ENCODE measurements around the gene SUSD6.
A peak's percentile ranks its signal among the peaks of the same experiment; 100 is the strongest.

Gene SUSD6

DNA sequence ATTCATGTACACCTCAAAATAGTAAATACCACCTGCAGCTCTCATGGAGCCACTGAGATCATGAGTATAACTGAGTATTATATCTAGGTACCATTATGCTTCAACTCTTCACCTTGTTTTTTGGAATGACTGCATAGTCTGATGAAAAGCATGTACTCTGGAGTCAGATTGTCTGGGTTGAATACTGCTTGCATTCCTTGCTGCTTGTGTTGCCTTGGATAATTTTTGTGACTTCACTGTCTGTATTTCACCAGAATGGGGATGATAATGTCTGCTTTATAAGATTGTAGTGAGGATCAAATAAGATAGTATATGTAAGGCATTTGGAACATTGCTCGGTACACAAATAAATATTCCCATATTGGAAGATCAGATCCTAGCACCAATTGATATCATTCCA is 54.2 kb downstream of the SUSD6 start:
- H3K4me1 Mint-ChIP-seq, result peaks cover 98% of the 10 kb centered on the region
- H3K4me3 Mint-ChIP-seq, result no peak overlapping the region
- peaks cover 28% of the 10 kb centered on the region for H3K36me3 Mint-ChIP-seq
- H3K9me3 Mint-ChIP-seq, result no peaks in the 10 kb centered on the region
- peak overlapping the region; percentile 79 for H3K27ac Mint-ChIP-seq
- H3K27me3 Mint-ChIP-seq, result no peaks in the 10 kb centered on the region

DNA sequence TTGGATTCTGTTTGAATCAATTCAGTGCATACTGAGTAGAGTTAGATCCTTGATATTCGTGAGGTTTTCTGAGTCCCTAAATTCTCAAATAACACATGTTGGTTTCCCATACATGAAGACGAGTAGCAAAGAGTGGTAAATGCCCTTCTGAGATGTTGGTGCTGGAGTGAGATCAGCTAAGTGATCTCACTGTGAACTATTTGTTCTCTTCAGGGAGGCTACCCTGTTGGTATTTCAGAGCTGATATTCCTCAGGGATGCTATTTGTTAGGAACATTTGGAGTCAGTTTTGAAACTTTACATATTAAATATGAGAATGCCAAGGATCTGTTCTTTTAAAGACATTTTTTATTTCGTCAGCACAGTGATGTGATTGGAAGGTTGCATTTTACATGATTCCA is 54.7 kb downstream of the SUSD6 start:
- Mint-ChIP-seq H3K27ac (peak overlapping the region; percentile 79), H3K4me3 (no peak overlapping the region), H3K27me3 (no peaks in the 10 kb centered on the region), H3K4me1 (peaks cover 98% of the 10 kb centered on the region), H3K9me3 (no peaks in the 10 kb centered on the region), H3K36me3 (peaks cover 28% of the 10 kb centered on the region)

DNA sequence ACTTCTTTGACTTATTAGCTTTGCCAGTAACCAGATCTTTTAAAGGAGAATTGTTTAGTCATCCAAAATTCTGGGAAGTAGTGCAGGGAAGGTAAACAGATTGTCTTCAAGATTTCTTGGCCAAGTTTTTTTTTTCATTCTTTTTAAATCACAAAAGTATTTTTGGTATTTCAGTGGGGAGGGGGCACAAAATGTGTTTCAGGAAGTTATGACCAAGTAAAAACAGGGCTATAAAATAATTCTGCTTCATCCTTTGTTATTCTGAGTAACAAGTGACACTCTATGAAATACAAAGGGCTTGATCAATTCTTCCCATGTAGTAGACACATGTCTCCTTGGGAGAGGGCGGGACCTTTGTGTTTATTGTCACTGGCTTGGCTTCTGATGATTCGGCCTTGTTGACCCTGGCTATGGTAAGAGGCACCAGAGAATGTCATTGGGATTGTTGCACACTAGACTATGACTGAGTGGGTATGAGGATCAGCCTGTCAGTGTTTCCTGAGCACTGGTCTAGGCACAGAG is 55.4 kb downstream of the SUSD6 start:
- Mint-ChIP-seq H3K4me1 (peaks cover 98% of the 10 kb centered on the region), H3K4me3 (peak overlapping the region; percentile 64), H3K27me3 (no peaks in the 10 kb centered on the region), H3K27ac (peak overlapping the region; percentile 94), H3K9me3 (no peaks in the 10 kb centered on the region), H3K36me3 (peaks cover 32% of the 10 kb centered on the region)

DNA sequence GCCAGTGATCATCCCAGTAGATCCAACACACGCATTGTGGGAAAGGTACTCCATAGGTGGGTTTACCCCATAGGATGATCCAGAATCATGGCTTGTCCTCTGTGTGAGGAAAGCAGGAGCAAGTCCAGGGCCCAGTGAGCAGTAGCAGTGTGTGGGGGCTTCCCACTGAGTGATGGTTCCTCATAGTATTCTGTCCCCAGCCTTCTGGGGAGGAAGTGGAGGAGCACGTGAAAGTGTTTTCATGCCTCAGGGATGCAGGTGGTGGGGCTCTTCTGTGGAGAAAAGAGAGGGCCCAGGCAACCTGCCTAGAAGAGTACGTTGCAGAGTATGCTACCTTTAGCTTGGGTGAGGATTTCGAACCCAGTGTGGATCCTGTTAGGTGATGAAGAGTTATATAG is 56.5 kb downstream of the SUSD6 start:
- H3K4me1 Mint-ChIP-seq, result peaks cover 98% of the 10 kb centered on the region
- peaks cover 34% of the 10 kb centered on the region for H3K36me3 Mint-ChIP-seq
- H3K4me3 Mint-ChIP-seq, result peak overlapping the region; percentile 59
- H3K27me3 Mint-ChIP-seq, result no peaks in the 10 kb centered on the region
- H3K27ac Mint-ChIP-seq, result peak overlapping the region; percentile 89
- no peaks in the 10 kb centered on the region for H3K9me3 Mint-ChIP-seq

DNA sequence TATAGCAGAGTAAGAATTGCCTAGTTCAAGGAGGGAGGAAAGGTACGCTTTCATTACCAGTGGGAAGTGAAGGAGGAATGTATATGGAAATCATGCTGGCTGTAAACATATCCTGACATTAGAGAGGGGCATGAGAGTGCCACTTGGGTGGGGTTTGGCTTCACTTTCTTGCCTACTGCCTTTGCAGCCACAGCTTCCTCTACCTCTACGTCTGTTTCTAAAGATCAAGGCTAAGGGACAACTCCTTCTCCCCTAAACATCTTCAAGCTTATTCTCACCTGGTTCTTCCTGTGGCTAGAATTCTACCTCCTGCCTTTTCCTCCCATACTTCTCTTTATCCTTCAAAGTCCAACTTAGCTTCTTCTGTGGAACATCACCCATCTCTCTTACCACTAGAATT is 58.0 kb downstream of the SUSD6 start:
- H3K4me1 Mint-ChIP-seq, result peaks cover 98% of the 10 kb centered on the region
- peak overlapping the region; percentile 42 for H3K4me3 Mint-ChIP-seq
- H3K9me3 Mint-ChIP-seq, result no peaks in the 10 kb centered on the region
- H3K27me3 Mint-ChIP-seq, result no peaks in the 10 kb centered on the region
- peaks cover 30% of the 10 kb centered on the region for H3K36me3 Mint-ChIP-seq
- peak overlapping the region; percentile 84 for H3K27ac Mint-ChIP-seq

DNA sequence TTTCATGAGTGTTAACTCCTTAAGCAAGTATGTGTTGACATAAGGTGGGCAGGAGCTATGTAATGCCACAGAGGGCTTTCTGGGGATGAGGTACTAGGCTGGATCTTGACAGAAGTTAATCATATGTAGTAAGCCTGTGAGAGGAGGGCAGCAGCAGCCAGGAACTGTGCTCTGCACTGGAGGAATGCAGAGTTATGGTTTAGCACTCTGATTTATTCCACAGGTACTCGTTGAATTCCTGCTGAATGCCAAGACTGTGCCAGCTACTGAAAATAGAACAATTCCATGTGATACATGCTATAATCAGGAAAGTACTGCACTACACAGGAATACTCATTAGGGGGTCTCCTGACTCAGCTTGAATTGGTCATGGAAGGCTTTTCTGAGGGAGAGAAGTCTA is 58.7 kb downstream of the SUSD6 start:
- Mint-ChIP-seq H3K4me3 (peak overlapping the region; percentile 42), H3K9me3 (no peaks in the 10 kb centered on the region), H3K27ac (peak overlapping the region; percentile 84), H3K27me3 (no peaks in the 10 kb centered on the region), H3K36me3 (peaks cover 30% of the 10 kb centered on the region), H3K4me1 (peaks cover 98% of the 10 kb centered on the region)

DNA sequence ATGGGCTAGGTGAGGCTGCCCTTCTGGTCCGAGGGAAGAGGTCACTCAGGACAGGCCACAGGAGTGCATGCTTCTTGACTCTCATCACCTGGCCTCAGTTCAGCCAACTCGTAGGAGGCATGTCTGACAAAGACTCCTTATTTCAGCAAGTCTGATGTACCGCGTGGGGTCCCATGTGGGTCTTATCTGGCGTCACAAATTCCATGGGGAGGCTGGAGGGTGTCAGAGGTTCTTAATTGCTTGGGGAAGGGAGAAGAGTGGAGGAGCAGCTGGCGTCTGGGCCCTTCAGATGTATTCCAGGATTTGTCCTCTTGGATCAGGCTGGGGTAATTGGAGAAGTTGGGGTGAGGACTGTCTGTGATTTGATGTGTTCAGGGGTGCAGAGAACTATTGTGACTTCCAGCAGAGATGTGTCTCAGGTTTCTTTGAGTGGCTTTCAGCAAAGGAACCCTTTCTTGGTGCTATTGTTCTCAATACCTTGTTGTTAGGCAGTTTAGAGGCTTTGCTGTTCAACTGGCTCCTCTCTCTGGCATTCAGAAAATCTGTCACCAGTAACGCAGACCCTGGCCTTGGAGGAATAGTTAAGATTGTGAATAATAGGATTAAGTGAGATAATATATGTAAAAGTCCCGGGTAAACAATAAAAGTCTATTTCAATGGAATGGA is 60.1 kb downstream of the SUSD6 start:
- Mint-ChIP-seq H3K9me3 (no peaks in the 10 kb centered on the region), H3K27ac (peak overlapping the region; percentile 99), H3K4me1 (peaks cover 98% of the 10 kb centered on the region), H3K4me3 (peak overlapping the region; percentile 19), H3K36me3 (peaks cover 25% of the 10 kb centered on the region), H3K27me3 (no peaks in the 10 kb centered on the region)

DNA sequence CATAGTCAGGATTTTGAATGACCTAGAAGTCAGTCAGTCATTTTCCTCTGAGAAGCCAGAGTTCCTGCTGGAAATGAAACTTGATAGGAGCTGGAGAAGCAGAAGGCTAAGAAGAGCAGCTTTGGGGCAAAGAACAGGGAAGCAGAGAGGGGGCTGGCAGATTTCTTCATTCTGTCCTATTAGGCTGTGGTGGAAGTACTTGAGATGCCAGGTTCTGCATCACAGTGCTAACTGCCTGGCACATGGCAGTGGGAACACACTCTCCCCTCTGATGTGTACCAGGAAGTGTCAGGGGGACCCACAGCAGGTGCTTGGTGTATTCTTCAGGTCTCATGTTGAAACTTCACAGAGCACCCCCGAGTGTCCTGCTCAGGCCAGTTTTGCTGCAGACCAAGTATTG is 61.0 kb downstream of the SUSD6 start:
- peak overlapping the region; percentile 47 for H3K4me3 Mint-ChIP-seq

DNA sequence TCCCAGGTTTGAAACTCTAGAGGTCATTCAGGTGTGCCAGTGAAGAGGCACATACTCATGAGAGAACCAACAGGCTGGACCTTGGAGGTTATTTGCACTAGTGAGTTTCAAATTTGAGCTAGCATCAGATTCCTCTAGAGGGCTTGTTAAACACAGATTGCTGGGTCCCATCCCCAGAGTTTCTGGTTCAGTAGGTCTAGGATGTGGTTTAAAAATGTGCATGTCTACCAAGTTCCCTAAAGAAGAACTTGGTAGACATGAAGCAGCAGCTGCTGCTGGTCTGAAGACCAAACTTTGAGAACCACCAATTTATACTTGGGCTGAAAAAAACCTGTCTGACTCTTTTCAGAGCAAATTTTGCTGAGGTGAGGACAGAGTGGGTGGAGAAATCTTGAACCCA is 61.7 kb downstream of the SUSD6 start:
- H3K4me1 Mint-ChIP-seq, result peaks cover 95% of the 10 kb centered on the region
- H3K9me3 Mint-ChIP-seq, result no peaks in the 10 kb centered on the region
- no peaks in the 10 kb centered on the region for H3K27me3 Mint-ChIP-seq
- H3K4me3 Mint-ChIP-seq, result peak overlapping the region; percentile 74
- H3K27ac Mint-ChIP-seq, result peak overlapping the region; percentile 99
- peaks cover 20% of the 10 kb centered on the region for H3K36me3 Mint-ChIP-seq

More for the DNA sequence above, 61.0 kb downstream of the SUSD6 start:
- Mint-ChIP-seq H3K27me3 (no peaks in the 10 kb centered on the region), H3K9me3 (no peaks in the 10 kb centered on the region), H3K27ac (peak overlapping the region; percentile 99), H3K4me1 (peaks cover 97% of the 10 kb centered on the region), H3K36me3 (peaks cover 24% of the 10 kb centered on the region)

DNA sequence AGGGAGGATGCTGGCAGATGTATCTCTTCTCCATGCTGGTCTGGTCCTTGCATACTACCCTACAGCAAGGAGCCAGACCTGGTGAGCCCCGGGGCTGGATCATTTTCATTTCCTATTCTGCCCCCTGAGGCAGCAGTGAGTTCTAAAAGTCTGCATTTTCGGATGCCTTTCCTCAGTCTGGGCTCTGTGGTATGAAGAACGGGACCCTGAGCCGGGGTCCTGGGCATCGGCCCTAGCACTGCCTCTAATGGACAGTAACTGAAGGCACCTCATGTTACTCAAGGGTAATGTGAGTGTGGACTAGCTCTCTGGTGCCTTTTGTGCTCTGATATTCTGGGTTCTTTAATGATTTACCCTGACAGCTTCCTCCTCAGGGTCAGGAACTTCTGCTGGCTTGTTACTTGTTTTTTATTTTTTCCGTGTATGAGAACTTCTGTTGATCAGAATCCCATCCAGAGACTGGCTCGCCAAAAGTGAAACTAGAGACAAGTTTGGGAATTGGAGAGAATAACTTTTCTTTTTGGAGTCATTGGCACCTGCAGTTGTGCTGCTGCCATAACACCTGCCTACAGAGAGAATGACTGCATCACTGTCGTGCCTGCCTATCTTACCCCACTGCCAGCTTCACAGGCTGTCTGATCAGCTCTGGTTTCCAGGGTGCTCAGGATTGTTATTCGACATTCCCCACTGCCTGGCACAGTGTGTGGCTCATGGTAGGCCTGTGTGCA is 62.3 kb downstream of the SUSD6 start:
- peak overlapping the region; percentile 74 for H3K4me3 Mint-ChIP-seq
- H3K9me3 Mint-ChIP-seq, result no peaks in the 10 kb centered on the region
- peaks cover 23% of the 10 kb centered on the region for H3K36me3 Mint-ChIP-seq
- no peaks in the 10 kb centered on the region for H3K27me3 Mint-ChIP-seq
- peak overlapping the region; percentile 99 for H3K27ac Mint-ChIP-seq
- peaks cover 89% of the 10 kb centered on the region for H3K4me1 Mint-ChIP-seq

DNA sequence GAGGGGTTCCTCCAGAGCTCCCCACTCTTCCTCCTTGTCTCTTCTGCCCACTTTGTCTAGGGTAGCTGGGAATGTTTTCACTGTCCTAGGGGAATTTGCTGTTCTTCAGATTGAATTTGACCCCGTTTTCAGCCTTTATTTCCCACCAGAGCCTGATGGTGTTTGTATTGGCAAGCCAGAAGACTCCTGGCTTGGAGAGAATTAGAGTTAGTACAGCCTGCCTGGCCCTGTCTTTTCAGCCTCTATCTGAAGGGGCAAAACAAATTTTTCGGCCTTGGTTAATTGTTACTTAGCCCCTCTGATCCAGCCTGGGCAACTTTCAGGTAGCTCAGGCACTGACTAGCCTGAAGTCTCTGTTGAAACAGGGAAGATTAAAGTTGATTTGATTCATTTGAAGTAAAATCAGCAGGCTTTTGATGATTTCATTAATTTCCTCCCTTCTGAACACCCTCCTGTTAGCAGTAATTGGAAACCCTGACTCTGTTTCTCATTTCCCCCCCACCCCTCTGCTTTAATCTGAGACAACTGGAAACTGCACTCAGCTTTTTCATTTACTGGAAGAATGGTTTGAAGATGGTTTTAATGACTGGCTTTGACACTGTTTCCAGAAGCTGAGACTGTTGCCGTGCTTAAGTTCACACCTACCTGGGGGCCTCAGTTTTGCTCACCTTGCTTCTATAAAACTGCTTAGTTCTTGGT is 63.3 kb downstream of the SUSD6 start:
- H3K36me3 Mint-ChIP-seq, result peaks cover 23% of the 10 kb centered on the region
- H3K4me1 Mint-ChIP-seq, result peaks cover 80% of the 10 kb centered on the region
- H3K27me3 Mint-ChIP-seq, result no peaks in the 10 kb centered on the region
- H3K27ac Mint-ChIP-seq, result peak overlapping the region; percentile 99
- H3K4me3 Mint-ChIP-seq, result peak overlapping the region; percentile 74
- H3K9me3 Mint-ChIP-seq, result no peaks in the 10 kb centered on the region

DNA sequence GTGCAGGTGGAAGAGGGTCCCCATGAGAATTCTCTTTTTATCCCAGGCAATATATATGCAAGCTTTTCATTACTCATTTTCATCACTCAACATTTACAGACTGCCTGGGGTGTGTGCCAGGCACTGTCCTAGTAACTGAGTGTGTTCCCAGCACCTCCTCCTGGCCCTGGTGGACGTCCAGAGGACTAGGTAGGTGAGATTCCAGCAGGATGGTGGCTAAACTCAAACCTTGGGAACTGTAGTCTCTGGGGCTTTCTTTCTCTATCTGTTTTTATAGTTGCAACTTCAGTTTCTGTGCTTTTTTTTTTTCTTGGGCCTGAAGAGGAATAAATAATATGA is 63.8 kb downstream of the SUSD6 start:
- Mint-ChIP-seq H3K36me3 (peaks cover 20% of the 10 kb centered on the region), H3K27me3 (no peaks in the 10 kb centered on the region), H3K9me3 (no peaks in the 10 kb centered on the region), H3K27ac (peak overlapping the region; percentile 99), H3K4me1 (peaks cover 80% of the 10 kb centered on the region), H3K4me3 (peak overlapping the region; percentile 74)

DNA sequence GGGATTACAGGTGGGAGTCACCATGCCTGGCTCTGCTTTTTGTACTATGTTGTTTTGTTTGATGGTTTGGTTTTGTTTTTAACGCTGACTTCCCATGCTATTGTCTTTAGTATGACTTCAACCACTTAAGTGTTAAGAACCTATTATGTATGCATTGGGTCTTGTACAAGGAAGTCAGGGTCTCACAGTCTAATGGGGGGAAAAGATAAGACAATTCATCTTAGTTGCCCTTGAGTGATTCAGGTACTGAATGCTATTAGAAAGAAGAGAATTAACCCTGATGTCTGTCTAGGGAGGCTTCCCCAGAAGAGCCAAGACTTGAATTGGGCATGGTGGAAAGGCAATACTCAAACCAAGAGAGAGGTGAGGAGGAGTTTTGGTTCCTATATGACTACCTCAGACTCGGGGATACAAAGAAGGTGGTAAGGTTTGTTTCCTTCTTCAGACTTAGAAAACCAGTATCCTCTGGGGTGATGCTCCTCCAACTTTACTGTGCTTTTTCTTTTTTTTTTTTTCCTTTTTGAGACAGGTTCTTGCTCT is 64.6 kb downstream of the SUSD6 start:
- H3K4me1 Mint-ChIP-seq, result peaks cover 80% of the 10 kb centered on the region
- H3K36me3 Mint-ChIP-seq, result peaks cover 21% of the 10 kb centered on the region
- peak overlapping the region; percentile 74 for H3K4me3 Mint-ChIP-seq
- H3K9me3 Mint-ChIP-seq, result no peaks in the 10 kb centered on the region
- peak overlapping the region; percentile 99 for H3K27ac Mint-ChIP-seq
- no peaks in the 10 kb centered on the region for H3K27me3 Mint-ChIP-seq

DNA sequence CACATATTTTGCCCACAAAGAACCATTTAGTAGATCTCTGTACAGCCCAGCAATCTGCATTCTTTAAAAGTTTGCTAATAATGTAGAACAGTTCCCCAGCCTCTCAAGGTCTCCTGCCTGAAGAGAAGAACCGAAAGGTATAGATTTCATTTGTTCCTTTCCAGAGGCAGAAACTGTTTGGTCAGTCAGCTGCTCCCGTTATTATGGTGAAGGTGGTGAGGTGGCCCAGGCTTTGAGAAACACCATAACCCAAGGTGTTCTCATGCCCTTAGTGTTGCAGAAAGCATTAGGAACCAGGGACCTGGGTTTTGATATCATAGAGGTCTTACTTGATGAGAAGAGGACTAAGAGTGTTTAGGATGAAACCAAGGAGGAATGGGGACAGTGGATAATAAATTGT is 65.3 kb downstream of the SUSD6 start:
- Mint-ChIP-seq H3K27me3 (no peaks in the 10 kb centered on the region), H3K4me3 (peak overlapping the region; percentile 74), H3K27ac (peak overlapping the region; percentile 99), H3K9me3 (no peaks in the 10 kb centered on the region), H3K4me1 (peaks cover 80% of the 10 kb centered on the region), H3K36me3 (peaks cover 19% of the 10 kb centered on the region)

DNA sequence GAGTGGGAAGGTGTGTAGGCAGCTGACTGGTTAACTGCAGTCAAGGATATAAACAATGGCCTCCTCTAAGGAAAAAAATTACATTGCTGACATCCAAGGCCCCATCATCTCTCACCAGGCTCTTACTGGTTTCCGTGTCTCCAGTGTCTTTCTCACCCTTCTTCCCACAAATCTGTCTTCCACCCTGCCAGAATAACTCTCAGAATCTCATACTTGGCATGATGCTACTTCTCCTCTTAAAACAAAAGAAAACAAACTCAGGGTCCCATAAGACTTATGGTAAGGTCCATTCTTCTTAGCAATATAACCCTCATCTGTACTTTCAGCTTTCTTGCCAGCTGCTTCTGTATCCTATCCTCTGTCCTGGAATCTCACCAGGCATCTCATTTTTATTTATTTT is 68.9 kb downstream of the SUSD6 start:
- H3K9me3 Mint-ChIP-seq, result peaks cover 4% of the 10 kb centered on the region
- peak overlapping the region; percentile 64 for H3K27ac Mint-ChIP-seq
- no peak overlapping the region for H3K4me3 Mint-ChIP-seq
- peaks cover 27% of the 10 kb centered on the region for H3K36me3 Mint-ChIP-seq
- peaks cover 80% of the 10 kb centered on the region for H3K4me1 Mint-ChIP-seq
- no peaks in the 10 kb centered on the region for H3K27me3 Mint-ChIP-seq
